Upper lobe of right lung (tissue), 1 donor: ENCODE data around the gene LRRC27. TPM values are rescaled to one million over a fixed set of nuclear protein-coding genes. Genes with fewer than 3 reads are reported as not detected.

Source experiments
- ATAC-seq: fragments of 200-7000 bp; cut with Tn5 transposase; one replicate; pipeline ENCODE4 v1.9.1; 2020; ENCODE audit warnings: mild to moderate bottlenecking, moderate library complexity
- DNase-seq: peaks from one replicate; pipeline ENCODE4 v3.0.0-alpha.2; 2020
- H3K27ac ChIP-seq: fragments of 200-600 bp; one replicate; pipeline ENCODE4 v1.8.0; 2022
- H3K27me3 ChIP-seq: fragments of 200-600 bp; one replicate; pipeline ENCODE4 v1.8.0; 2022; ENCODE audit warnings: mild to moderate bottlenecking
- H3K36me3 ChIP-seq: fragments of 200-600 bp; one replicate; pipeline ENCODE4 v1.8.0; 2022
- H3K4me1 ChIP-seq: fragments of 200-600 bp; one replicate; pipeline ENCODE4 v1.8.0; 2022
- H3K4me3 ChIP-seq: fragments of 200-600 bp; one replicate; pipeline ENCODE4 v1.8.0; 2022; ENCODE audit warnings: mild to moderate bottlenecking
- H3K9me3 ChIP-seq: fragments of 200-600 bp; one replicate; pipeline ENCODE4 v1.8.0; 2022
- CTCF ChIP-seq: fragments of 200-600 bp; IDR thresholded peaks from one replicate; pipeline ENCODE4 v1.8.0; 2022; ENCODE audit warnings: antibody characterized with exemption
- intact Hi-C: fragments of 100-400 bp; cut with DNase I; formaldehyde crosslinking; loops from one replicate; pipeline ENCODE4 v1.11.0; 2022
- total RNA-seq: library from RNA; stranded (reverse); fragmentation: NEBNext Ultra II Directional; extraction: Animal tissue kit (Norgen Biotek cat#: 25700); gene quantifications from one replicate; pipeline ENCODE4 v1.2.1, GENCODE V29; 2021
- donor health status: DM: no; HTN: yes; CAD: no; lungs with severe emphysema.

LRRC27 gene
- total RNA-seq, 1 donor from 2014 or later: 6.3 TPM

- no peak for ATAC-seq
- intact Hi-C loops: loop anchor here (5.0 kb wide), 1 partner anchor 126 kb away; no protein-coding TSS in a partner anchor
- TF ChIP-seq CTCF: no peak
- no peaks in the 10 kb centered on the region for H3K27me3 ChIP-seq
- no peak overlapping the region for H3K27ac ChIP-seq
- H3K4me1 ChIP-seq: no peaks in the 10 kb centered on the region
- DNase-seq: peak; percentile 52
- H3K36me3 ChIP-seq: peaks cover 3% of the 10 kb centered on the region
- H3K9me3 ChIP-seq: no peaks in the 10 kb centered on the region
- no peak overlapping the region for H3K4me3 ChIP-seq
Observed at GRCh38 chr10:132353456-132354355, 21.7 kb downstream of the LRRC27 start.

- no peak overlapping the region for H3K27ac ChIP-seq
Observed at GRCh38 chr10:132354356-132355094, 22.5 kb downstream of the LRRC27 start.

GRCh38 chr10:132355297-132355696 lies 23.3 kb downstream of the LRRC27 start:
- Histone ChIP-seq H3K9me3 (no peaks in the 10 kb centered on the region), H3K4me3 (no peak overlapping the region), H3K4me1 (no peaks in the 10 kb centered on the region), H3K27ac (no peak overlapping the region), H3K27me3 (no peaks in the 10 kb centered on the region), H3K36me3 (no peaks in the 10 kb centered on the region)
- intact Hi-C loops: no loop called here
- ATAC-seq (no peak), DNase-seq (peak; percentile 48)
- TF ChIP-seq CTCF: no peak

More at GRCh38 chr10:132354356-132355094, 22.5 kb downstream of the LRRC27 start:
- Histone ChIP-seq H3K9me3 (no peaks in the 10 kb centered on the region), H3K36me3 (peaks cover 3% of the 10 kb centered on the region), H3K4me1 (no peaks in the 10 kb centered on the region), H3K27me3 (no peaks in the 10 kb centered on the region), H3K4me3 (no peak overlapping the region)
- ATAC-seq (no peak), DNase-seq (peak; percentile 60)
- no peak for TF ChIP-seq CTCF
- intact Hi-C loops: loop anchor here (5.0 kb wide), 1 partner anchor 127 kb away; no protein-coding TSS in a partner anchor

- intact Hi-C loops: no loop called here
- Histone ChIP-seq H3K36me3 (no peaks in the 10 kb centered on the region), H3K27ac (no peak overlapping the region), H3K4me1 (no peaks in the 10 kb centered on the region), H3K27me3 (no peaks in the 10 kb centered on the region), H3K4me3 (no peak overlapping the region), H3K9me3 (no peaks in the 10 kb centered on the region)
- ATAC-seq: no peak
- DNase-seq: no peak
- no peak for TF ChIP-seq CTCF
Observed at GRCh38 chr10:132355754-132356153, 23.8 kb downstream of the LRRC27 start.

- no peak for TF ChIP-seq CTCF
- H3K27ac ChIP-seq: no peak overlapping the region
- no peaks in the 10 kb centered on the region for H3K27me3 ChIP-seq
- intact Hi-C loops: no loop called here
- no peak for DNase-seq
- no peaks in the 10 kb centered on the region for H3K9me3 ChIP-seq
- no peak overlapping the region for H3K4me3 ChIP-seq
- no peaks in the 10 kb centered on the region for H3K36me3 ChIP-seq
- no peak for ATAC-seq
- H3K4me1 ChIP-seq: no peaks in the 10 kb centered on the region
Observed at GRCh38 chr10:132356621-132357195, 24.7 kb downstream of the LRRC27 start.
